Smooth muscle cell (in vitro differentiated cells): Measurements from ENCODE around the gene NDUFAF3. TPM values are rescaled to one million over a fixed set of nuclear protein-coding genes. Genes with fewer than 3 reads are reported as not detected.

Experiments
- DNase-seq: peaks from one replicate; lab custom pipeline; 2025; ENCODE audit not compliant: unreplicated experiment; lab: John Stamatoyannopoulos, UW
- H2AFZ ChIP-seq: fragments of 200-600 bp; sonication (generic); 2 replicates; pipeline ENCODE4 v1.6.0; 2016; ENCODE audit warnings: antibody characterized with exemption, low read depth, mild to moderate bottlenecking
- H3F3A ChIP-seq: fragments of 200-600 bp; sonication (generic); 2 replicates; pipeline ENCODE4 v1.6.0; 2017; ENCODE audit warnings: antibody characterized with exemption, low read depth
- H3K27ac ChIP-seq: fragments of 200-600 bp; sonication (generic); 2 replicates; pipeline ENCODE4 v1.5.1; 2016; ENCODE audit warnings: low read depth, mild to moderate bottlenecking
- H3K27me3 ChIP-seq: fragments of 200-600 bp; sonication (generic); 2 replicates; pipeline ENCODE4 v1.6.1; 2016; ENCODE audit warnings: low read depth, mild to moderate bottlenecking
- H3K36me3 ChIP-seq: fragments of 200-600 bp; sonication (generic); 2 replicates; pipeline ENCODE4 v1.5.1; 2016; ENCODE audit warnings: low read depth
- H3K4me1 ChIP-seq: fragments of 200-600 bp; sonication (generic); 2 replicates; pipeline ENCODE4 v1.5.1; 2016; ENCODE audit warnings: low read depth
- H3K4me2 ChIP-seq: fragments of 200-600 bp; sonication (generic); 2 replicates; pipeline ENCODE4 v1.6.0; 2016; ENCODE audit warnings: mild to moderate bottlenecking
- H3K4me3 ChIP-seq: fragments of 200-600 bp; sonication (generic); 2 replicates; pipeline ENCODE4 v1.5.1; 2016; ENCODE audit warnings: mild to moderate bottlenecking
- H3K79me2 ChIP-seq: fragments of 200-600 bp; sonication (generic); 2 replicates; pipeline ENCODE4 v1.6.0; 2016; ENCODE audit warnings: low read depth, mild to moderate bottlenecking
- H3K9ac ChIP-seq: fragments of 200-600 bp; sonication (generic); 2 replicates; pipeline ENCODE4 v1.6.0; 2016; ENCODE audit warnings: low read depth
- H3K9me3 ChIP-seq: fragments of 200-600 bp; sonication (generic); replicated peaks from 2 replicates; pipeline ENCODE4 v1.5.1; 2016; ENCODE audit warnings: low read depth
- H4K20me1 ChIP-seq: fragments of 200-600 bp; sonication (generic); 2 replicates; pipeline ENCODE4 v1.6.0; 2016; ENCODE audit warnings: low read depth
- CTCF ChIP-seq: fragments of 200-600 bp; sonication (generic); IDR thresholded peaks from 2 replicates; pipeline ENCODE4 v1.5.1; 2017; ENCODE audit warnings: borderline replicate concordance, mild to moderate bottlenecking, antibody characterized with exemption; ENCODE audit not compliant: insufficient read depth, poor library complexity, severe bottlenecking
- WGBS: methylation state at CpG from one replicate; pipeline ENCODE4 v1.1.7; 2016; ENCODE audit warnings: low lambda C conversion rate; 5-methylcytosine and 5-hydroxymethylcytosine counted together
- polyA plus RNA-seq: library from polyadenylated mRNA; unstranded; fragments of >200 nt; fragmentation: Nextera tagmentation; extraction: Ambion mirVana; gene quantifications from 2 replicates; pipeline ENCODE4 v1.2.1, GENCODE V29; 2016
- total RNA-seq: library from RNA; depleted of rRNA; stranded (reverse); fragments of >200 nt; gene quantifications from 2 replicates; pipeline ENCODE4 v1.2.3, GENCODE V29; 2014

Gene NDUFAF3
- total and polyA plus RNA-seq, 2 experiments from 2014 or later: 124 to 175 TPM

- H3K79me2 ChIP-seq: peaks cover 22% of the 10 kb centered on the region
- H3K36me3 ChIP-seq: no peaks in the 10 kb centered on the region
- WGBS: 92% methylated on average over 16 of the region's 16 CpGs
- no peak overlapping the region for H3K9ac ChIP-seq
- no peak overlapping the region for H2AFZ ChIP-seq
- no peak overlapping the region for H3K4me2 ChIP-seq
- H3K27me3 ChIP-seq: no peaks in the 10 kb centered on the region
- no peak overlapping the region for H3K27ac ChIP-seq
- H3K4me3 ChIP-seq: no peak overlapping the region
- peaks cover 4% of the 10 kb centered on the region for H3F3A ChIP-seq
- peaks cover 17% of the 10 kb centered on the region for H4K20me1 ChIP-seq
- peaks cover 16% of the 10 kb centered on the region for H3K4me1 ChIP-seq
- TF ChIP-seq CTCF: no peak
- no peaks in the 10 kb centered on the region for H3K9me3 ChIP-seq
- no peak for DNase-seq
Measured at GRCh38 chr3:49004352-49005302, 17.3 kb upstream of the NDUFAF3 start.

GRCh38 chr3:49005303-49005680, 16.6 kb upstream of the NDUFAF3 start:
- H3K79me2 ChIP-seq: peaks cover 29% of the 10 kb centered on the region
- H3K36me3 ChIP-seq: no peaks in the 10 kb centered on the region
- no peak overlapping the region for H3K27ac ChIP-seq
- WGBS: 100% methylated on average over 3 of the region's 3 CpGs
- H3K4me2 ChIP-seq: no peak overlapping the region
- no peaks in the 10 kb centered on the region for H3K27me3 ChIP-seq
- H3K9ac ChIP-seq: no peak overlapping the region
- H3K9me3 ChIP-seq: no peaks in the 10 kb centered on the region
- peaks cover 4% of the 10 kb centered on the region for H3F3A ChIP-seq
- peaks cover 24% of the 10 kb centered on the region for H4K20me1 ChIP-seq
- H2AFZ ChIP-seq: no peak overlapping the region
- H3K4me3 ChIP-seq: no peak overlapping the region
- peaks cover 12% of the 10 kb centered on the region for H3K4me1 ChIP-seq
- DNase-seq: no peak
- TF ChIP-seq CTCF: no peak

GRCh38 chr3:49005998-49006397, 15.9 kb upstream of the NDUFAF3 start:
- Histone ChIP-seq H3K4me3 (peak overlapping the region; percentile 66), H3K4me1 (peaks cover 12% of the 10 kb centered on the region)
- 91% methylated on average over 5 of the region's 5 CpGs for WGBS

More at GRCh38 chr3:49005998-49006397, 15.9 kb upstream of the NDUFAF3 start:
- H3K27me3 ChIP-seq: no peaks in the 10 kb centered on the region
- peak overlapping the region; percentile 91 for H3K9ac ChIP-seq
- no peak for DNase-seq
- no peak overlapping the region for H2AFZ ChIP-seq
- H3K4me2 ChIP-seq: peak overlapping the region; percentile 91
- no peaks in the 10 kb centered on the region for H3K36me3 ChIP-seq
- peaks cover 36% of the 10 kb centered on the region for H3K79me2 ChIP-seq
- peak overlapping the region; percentile 90 for H3K27ac ChIP-seq
- H3F3A ChIP-seq: peaks cover 4% of the 10 kb centered on the region
- H4K20me1 ChIP-seq: peaks cover 31% of the 10 kb centered on the region
- no peaks in the 10 kb centered on the region for H3K9me3 ChIP-seq
- TF ChIP-seq CTCF: no peak
